GM13977 (cell line): ENCODE data around the gene SLC24A3.

Experiments used
- DNase-seq: peaks from one replicate; pipeline ENCODE4 v3.0.0; 2012; ENCODE audit warnings: low spot score
- CTCF ChIP-seq: IDR thresholded peaks from 2 replicates; pipeline ENCODE4 v1.5.1; 2012; ENCODE audit warnings: mild to moderate bottlenecking, control low read depth; ENCODE audit not compliant: insufficient read depth; ENCODE audit errors: extremely low read depth, missing control alignments
- in situ Hi-C: fragments of 300-500 bp; cut with MboI; formaldehyde crosslinking; loops from one replicate; pipeline ENCODE4 v1.12.0; 2022; ENCODE audit warnings: low sequenced_read_pairs, low pct_unique_long_range_greater_than_20kb, mixed read lengths, inconsistent platforms; ENCODE audit not compliant: unreplicated experiment

SLC24A3 gene

GRCh38 chr20:19378058-19378457, 165.6 kb downstream of the SLC24A3 start:
- no peak for DNase-seq
- in situ Hi-C loops = no loop called here
- TF ChIP-seq CTCF = no peak

DNA sequence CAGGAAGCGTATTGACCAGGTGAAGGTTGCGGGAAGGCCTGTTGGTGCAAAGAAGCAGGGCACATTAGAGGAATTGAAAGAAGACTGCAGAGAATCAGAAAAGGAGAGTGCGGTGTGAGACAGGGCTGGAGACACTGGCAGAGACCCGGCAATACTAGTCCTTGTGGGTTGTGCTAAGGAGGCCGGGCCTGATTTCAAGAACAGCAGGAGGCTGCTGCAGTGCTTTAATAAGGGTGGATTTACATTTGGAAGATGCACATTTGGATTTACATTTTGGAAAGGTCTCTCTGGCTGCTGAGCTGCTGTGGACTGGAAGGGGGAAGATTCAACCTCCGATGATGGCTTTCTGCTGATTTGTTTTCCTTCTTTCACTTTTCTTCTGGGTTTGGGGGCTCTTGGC, 167.8 kb downstream of the SLC24A3 start:
- DNase-seq = no peak
- no peak for TF ChIP-seq CTCF

GRCh38 chr20:19381947-19382346, 169.5 kb downstream of the SLC24A3 start:
- in situ Hi-C loops = no loop called here
- DNase-seq = no peak
- no peak for TF ChIP-seq CTCF

More for the DNA sequence above, 167.8 kb downstream of the SLC24A3 start:
- in situ Hi-C loops = no loop called here

DNA sequence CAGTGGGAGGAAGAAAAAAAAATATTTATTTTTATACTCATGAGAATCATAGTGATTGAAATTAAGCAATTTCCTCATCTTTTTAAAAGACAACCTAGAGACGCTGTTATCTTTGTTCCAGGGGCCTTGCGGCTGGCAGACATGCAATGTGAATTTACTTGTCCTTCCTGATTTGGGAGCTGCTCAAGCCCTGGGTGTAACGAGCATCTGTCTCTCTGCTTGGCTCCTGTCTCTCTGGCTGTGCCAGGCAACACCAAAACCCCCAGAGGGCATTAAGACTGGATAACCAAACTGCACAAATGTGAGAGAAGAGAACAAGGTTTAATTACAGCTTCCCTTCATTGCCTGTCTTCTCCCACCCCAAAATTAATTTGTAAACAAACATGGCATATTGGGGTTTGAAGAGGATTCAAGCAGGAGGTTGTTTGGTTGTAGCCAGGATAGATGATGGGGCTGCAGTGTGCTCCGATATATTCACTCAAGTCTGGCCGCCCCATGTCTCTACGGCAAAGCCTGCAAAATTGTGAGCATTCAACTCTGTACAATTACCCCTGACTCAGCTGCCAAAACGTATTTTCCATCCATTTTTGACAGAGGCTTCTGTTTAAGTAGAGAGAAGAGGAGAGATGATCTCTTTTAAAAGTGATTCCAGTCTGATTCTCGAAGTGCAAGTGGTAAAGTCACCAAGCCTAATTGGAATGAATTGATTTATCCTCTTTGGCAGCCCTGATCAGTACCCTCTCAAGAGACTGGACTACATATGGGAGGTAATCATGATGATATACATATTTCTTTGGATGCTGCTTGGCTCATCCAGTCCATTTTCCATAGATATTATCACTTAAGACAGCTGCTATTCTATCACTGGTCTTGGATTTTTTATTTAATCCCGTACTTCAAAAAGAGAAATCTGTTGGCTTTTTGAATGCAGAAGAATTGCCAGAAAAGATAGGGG, 170.2 kb downstream of the SLC24A3 start:
- in situ Hi-C loops = no loop called here
- TF ChIP-seq CTCF = no peak
- DNase-seq = no peak

DNA sequence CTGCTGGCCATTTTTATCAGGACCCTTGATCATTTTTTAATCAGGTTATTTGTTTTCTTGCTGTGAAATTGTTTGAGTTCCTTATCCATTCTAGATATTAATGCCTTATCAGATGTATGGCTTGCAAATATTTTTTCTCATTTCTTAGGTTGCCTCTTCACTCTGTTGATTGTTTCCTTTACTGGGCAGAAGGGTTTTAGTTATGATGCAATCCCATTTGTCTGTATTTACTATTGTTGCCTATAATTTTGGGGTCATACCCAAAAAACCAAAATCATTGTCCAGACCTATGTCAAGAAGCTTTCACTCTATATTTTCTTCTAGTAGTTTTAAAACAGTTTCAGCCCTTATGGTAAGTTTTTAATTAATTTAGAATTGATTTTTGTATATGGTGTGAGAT, 172.5 kb downstream of the SLC24A3 start:
- in situ Hi-C loops = no loop called here
- no peak for TF ChIP-seq CTCF
- DNase-seq = no peak

DNA sequence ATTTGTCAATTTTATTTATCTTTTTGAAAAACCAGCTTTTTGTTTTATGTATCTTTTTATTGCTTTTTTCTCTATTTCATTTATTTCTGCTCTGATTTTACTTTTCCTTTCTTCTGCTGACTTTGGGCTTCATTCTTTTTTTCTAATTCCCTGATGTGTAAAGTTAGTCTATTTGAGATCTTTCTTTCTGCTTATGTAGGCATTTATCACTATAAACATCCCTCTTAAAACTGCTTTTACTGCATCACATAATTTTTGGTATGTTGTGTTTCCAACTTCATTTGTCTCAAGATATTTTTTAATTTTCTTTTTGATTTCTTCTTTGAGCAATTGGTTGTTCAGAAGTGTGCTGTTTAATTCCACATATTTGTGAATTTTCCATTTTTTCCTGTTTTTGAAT, 174.8 kb downstream of the SLC24A3 start:
- in situ Hi-C loops = no loop called here
- DNase-seq = no peak

More for the DNA sequence above, 174.8 kb downstream of the SLC24A3 start:
- TF ChIP-seq CTCF = no peak
